ENCODE data around the gene ZFHX3.

Gene ZFHX3

DNA sequence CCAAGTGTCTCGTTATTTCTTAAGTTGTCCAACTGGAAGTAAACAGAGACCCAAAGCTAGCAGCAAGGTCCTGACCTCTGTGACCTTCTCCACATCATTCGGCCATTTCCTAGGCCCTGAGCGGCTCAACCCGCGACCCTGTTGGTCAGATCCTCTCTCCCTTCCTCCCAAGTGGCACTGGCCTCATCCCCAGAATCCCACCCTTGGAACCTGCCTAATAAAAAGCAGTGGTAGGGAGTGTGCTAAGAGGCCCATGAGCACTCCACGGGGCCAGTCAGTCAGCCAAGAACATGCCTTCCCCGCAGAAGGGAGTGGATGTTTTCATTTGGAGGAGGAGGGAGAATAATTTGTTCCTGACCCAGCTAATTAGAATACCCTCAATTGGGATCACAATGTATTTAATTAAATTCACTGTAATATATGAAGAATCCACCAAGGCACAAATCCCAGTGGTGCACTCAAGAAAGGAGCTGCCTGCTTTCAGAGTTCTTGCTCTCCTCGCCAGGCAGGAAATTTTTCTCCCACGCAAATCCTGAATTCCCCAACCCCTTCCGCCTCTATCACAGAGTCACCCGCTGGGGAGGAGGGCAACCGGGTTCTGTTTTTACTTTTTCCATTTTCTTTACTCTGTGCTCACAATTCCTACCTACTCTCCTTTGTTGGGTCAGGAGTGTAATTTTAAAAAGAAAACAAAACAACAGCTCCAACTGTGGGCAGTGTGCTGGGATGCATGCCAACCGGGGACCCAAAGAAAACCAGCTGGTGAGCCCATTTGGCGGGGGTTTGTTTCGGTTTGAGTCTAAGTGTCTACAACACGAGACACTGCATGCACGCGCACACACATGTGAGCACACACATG is 153.4 kb downstream of the ZFHX3 start:
- no peak for DNase-seq

DNA sequence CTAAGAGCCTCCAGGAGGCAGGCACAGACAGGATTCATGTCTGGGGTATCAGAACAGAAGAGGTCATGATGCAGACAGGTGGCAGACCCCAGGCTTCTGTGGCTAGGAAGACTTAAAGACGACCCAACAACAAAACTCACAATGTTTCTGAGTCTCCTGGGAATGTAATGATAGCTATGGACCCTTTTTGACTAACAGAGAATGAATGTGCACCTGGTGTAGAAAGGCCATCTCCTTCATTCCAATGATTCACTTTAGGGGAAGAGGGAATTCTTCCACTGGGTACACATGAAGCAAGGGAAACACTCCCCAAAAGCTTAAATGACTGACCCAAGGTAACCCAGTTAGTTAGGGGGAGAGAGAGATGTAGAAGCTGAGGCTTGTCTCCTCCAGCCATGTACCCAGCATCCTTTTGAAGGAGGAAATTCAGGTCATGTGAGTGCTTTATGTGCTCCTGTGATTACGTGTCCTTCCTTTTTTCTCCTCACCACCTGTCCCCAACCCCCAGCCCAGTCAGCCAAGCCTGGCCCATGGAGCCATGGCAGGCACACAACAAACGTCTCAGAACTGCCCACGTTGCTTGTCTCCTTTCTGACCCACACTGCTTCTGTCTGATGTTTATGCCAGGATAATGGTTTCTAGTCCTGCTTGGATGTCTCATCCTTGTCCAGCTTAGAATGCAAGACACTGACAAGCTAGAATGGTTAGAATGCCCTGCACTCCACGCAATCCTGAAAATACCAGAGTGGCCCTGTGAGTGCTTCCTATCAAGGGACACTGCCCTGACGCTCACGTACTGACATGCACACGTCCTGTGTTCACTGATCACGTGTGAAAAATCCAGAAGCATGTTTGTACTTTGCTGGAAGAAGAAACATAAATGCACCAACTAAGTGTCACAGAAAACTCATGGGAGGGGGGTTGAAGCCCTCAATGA is 156.4 kb downstream of the ZFHX3 start:
- DNase-seq: no peak

DNA sequence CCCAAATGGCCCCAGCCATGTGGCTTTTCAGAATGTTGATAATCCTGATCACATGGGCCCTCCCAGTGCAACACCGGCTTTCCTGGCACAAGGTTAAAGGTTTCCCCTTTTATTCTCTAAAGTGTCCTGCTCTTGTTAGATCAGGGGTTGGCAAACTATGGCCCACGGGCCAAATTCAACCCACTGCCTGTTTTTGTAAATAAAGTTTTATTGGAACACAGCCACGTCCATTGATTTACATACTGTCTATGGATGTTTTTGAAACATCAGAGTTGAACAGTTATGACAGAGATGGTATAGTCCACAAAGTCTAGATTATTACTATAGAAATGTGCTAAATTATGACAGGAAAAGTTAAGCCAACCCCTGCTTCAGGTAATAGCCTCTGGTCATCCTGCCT is 157.3 kb downstream of the ZFHX3 start:
- DNase-seq: no peak

DNA sequence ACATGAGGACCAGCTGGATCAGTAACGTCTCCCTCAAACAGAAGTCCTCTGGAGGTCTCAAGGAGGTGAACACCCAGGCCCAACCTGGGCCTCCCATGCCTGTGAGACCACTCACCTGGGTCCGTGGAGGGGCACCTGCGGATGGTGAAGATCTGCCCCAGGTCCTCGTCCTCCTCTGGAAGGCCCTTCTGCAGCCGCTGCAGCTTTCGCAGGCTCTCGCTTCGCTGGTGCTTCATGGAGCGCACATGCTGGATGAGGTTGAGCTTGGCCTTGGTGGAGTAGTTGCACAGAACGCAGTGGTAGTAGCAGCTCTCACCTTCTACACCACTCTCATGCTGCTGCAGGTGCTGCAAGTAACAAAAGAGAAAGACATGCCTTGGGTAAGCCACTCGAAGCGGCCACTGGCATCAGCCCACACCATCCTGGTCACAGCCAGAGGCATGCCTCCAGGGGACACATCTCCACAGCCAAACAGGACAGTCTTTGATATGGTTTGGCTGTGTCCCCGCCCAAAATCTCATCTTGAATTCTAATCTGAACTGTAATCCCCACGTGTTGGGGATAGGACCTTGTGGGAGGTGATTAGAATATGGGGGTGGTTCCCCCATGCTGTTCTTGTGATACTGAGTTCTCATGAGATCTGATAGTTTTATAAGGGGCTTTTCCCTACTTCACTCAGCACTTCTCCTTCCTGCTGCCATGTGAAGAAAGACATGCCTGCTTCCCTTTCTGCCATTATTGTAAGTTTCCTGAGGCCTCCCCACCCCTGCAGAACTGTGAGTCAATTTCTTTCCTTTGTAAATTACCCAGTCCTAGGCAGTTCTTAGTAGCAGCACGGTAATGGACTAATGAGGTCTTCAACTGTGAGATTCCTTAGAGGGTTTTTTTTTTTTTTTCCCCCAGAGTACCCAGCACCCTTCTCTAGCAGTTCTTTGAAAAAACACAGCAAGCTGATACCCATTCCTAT is 158.0 kb downstream of the ZFHX3 start:
- no peak for DNase-seq

DNA sequence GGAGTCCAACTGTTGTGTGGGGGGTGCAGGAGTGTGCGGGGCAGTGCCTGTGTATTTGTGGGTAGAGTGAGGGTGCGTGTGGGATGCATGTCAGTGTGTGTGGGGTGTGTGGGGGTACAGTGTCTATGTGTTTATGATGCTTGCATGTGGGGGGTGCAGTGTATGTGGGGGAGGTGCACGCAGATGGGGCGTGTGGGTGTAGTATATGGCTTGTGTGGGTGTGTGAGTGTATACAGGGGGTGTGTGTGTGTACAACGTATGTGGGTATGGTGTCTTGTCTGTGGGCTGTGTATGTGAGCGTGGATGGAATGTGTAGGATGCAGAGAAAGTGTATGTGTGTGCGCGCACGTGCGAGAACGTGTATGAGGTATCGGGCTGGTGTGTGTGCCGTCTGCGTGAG is 160.4 kb downstream of the ZFHX3 start:
- no peak for DNase-seq

DNA sequence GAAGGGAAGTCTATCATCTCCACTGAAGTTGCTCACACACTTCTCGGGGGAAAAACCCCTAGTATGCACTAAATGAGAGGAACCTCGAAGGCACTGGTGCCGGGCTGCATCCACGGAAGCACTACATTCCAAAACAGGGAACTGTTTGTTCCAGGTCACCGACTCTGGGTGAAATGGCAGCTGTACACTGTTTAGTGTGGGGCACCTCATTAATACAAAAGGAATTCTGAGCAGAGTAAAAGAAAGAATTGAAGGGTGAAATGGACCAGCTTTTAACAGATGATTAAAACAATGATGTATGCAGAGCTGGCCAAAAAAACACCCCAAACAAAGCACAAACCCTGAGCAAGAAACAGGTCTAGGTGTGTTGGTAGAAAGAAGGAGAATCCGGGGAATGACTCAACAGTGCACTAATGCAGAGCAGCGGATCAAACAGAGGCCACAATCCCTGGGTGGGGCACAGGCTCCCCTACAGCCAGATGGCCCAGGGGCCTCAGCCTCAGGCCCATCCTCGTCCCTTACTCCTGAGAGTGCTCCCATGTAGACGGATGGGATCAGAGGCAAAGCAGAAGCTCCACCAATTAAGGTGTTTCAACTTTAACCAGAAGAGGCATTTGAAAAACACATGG is 161.5 kb downstream of the ZFHX3 start:
- DNase-seq: no peak

DNA sequence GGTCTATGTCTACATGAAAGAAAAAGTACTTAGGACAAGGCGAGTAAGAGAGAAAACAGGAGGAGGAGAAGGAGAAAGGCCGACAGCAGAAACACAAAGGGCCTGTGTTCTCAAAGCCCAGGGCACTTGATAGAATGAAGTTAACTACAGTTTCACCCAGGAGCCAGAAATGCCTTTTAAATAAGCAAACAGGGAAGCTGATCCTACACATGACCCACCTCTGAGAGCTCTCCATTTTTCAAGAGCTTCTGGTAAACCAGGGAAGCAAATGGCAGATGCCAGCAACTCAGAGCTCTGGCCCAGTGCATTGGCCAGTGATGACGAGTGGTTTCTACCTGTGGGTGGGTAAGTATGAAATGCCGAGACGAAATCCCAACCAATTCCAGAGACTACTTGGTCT is 163.4 kb downstream of the ZFHX3 start:
- no peak for DNase-seq

DNA sequence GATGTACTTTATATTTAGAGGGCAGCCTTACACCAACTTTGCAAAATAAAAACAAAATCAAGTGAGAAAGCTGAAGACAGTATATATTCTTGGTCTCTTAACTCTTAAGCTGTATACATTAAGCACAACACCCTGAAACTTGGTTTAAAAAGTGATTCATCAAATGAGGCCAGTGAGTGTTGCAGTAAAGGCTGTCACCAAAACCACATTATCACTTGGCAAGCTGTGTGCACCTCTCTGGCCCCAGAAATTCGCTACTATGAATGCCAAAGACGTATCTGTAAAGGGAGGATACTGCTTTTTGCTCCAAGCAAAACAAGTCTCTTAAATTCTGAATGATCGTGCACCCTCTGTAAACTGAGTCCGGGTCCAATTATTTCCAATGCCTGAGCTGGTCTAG is 163.9 kb downstream of the ZFHX3 start:
- DNase-seq: no peak

DNA sequence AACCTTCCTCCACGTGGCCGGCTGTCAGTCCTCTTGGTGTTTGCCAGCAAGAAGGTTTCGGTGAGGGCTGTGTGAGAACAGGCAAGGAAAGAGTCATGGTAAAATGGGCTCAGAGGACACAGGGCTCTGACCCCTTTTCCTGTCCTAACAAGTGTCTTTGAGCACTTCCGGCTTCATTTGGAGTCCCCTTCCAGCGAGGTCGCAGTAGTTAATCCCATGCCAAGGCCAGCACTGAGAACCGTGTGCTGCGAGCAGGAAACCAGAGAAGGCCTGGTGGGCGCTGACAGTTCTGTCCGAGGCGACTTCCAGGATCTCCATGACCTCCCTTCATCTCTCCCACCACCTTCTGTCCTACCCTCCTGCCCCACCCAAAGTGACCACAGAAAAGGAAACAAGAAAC is 168.1 kb downstream of the ZFHX3 start:
- DNase-seq: no peak

DNA sequence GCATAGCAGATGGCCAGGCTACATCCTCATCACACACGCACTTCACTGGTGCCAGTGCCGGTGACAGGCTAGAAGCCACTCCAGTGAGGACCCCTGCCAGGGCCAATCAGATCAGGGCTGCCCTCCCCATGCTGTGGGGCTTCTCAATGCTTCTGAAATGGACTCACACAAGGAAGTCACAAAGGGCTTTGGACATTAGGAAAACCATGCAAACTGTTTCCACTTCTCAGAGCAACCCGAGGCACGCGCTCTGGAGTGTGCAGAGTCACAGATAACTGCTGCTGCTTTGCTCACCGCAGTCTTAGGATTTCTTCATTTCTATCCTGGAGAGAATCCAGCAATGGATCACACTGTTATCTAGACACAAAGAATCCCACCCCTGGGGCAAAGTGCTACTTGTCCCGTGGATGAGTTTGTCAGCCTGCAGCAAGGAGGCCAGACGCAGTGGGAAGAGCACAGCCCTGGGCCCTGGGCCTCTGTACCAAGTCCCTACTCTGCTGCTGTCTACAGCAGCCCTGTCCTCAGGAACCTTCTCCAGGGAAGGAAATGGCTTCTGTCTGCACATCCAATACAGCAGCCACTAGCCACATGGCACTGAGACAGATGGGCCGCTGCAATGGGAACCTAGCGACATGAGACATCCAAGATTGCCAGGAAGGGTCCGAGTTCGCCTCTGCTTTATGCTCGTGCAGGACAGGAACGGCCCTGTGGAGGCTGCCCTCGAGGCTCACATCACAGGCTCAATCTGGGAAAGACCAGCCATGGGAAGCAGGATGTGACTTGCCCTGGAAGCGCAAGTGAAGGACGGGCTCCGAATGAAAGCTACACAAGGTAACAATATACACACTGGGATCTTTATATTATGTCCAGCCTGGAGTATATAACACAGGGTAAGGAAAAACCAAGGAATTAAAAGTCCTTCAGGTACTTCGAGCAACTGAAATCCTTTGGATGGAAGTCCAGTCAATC is 169.3 kb downstream of the ZFHX3 start:
- no peak for DNase-seq

DNA sequence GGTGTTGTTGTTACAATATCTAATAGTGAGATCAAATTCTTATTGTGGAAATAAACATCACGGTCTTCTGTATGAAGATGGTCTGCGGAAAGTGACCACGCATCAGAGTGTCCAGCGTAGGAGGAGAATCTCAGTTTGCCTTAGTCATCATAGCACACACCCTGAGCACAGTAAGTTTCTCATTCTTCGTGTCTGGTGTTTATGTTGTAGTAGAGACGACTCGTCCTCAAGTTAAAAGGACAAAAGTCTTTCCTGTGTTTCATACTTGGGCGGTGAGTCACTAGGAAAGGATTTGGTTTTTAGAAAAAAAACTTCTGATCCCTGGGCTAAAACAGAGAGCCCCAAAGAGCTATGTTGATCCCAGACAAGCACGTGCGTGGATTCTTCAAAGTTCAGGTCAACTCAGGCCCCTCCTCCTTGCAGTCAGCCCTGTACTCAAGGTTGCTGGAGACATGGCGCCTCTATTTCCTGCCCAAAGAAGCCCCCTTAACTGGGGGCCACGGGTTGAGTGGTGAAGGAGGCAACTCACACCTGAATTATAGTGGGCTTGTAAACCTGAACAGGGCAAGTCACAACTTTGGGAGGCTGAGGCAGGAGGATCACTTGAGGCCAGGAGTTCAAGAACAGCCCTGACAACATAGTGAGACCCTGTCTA is 170.4 kb downstream of the ZFHX3 start:
- DNase-seq: no peak

DNA sequence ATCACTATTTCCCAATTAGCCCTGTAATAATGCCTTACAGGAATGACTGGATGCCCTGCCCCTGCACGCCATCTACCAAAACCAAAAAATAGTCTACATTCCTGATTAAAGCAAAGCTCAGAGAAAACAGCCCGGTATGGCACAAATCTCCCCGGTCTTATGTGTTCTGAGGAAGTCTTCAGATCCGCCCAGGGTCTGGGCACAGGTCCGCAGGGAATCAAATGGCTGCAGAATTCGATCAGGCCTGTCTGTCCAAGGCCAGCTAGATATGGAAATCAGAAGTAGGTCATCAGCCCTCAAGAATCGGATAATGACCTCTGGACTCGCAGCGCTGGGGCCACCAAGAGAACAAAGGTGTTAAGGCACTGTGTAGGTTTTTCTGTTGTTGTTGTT is 171.0 kb downstream of the ZFHX3 start:
- DNase-seq: no peak

DNA sequence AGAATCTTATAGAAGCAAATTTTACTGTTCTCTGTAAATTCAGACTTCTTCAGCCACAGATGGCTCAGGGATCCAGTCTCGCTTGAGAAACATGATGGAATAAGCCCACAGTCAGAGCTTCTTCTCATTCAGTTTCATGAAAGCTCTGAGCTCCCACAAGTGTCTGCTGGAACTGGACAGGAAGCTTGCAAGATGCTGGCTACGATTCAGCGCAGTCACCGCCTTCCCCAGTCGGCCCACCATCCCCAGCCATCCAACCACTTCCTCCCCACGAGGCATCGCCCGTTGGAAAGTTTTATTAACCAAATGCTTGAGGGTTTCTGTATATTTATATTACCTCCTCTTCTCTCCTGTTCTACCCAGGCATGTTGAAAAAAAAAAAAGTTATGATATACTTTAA is 171.7 kb downstream of the ZFHX3 start:
- DNase-seq: no peak

DNA sequence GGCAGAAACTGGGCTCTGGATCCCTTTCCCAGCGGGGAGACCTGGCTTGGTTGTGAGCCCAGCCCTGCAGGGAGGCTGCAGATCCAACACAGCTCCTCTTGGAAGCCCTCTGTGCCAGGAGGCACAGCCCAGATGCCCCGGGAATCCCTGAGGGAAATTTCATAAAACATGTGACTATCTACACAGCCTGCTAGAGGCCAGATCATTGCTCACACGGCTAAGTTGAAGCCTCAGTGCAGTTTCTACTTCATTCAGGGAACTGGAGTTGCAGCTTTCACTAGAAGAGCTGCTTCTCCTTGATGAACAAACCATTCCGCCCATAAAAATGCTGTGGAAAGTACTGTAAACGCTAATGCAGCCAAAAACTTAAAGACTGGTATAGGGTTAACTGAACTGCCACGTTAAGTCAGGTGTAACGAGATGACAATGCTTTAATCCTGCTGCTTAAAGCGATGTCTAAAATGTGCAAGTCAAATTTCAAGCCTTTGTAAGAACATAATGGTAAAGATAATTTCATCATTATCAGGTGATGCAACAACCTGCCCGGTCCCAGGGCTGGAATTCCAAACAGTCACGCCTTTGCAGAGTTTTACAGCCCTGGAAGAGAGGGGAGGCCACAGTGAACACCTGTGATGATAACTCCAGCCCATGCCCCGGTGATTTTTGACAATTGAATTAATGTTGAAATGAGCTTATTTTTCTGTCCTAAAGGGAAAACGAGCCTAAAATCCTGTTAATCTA is 172.5 kb downstream of the ZFHX3 start:
- no peak for DNase-seq

DNA sequence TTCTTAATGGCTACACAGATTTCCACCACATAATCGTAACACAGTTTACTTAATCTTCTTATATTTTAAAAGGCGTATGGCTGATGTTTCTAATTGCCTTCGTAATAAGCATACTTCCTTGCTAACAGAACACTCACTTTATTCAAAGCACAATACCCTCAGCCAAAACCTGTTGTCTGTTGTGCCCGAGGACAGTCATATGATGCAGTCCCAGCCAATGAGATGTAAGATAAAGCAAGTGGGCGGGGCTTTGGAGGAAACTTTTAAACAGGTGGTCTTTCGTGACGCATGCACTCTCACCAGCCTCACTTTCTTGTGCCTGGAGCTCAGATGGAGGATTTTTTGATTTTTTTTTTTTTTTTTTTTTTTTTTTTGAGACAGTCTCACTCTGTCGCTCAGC is 174.1 kb downstream of the ZFHX3 start:
- no peak for DNase-seq

DNA sequence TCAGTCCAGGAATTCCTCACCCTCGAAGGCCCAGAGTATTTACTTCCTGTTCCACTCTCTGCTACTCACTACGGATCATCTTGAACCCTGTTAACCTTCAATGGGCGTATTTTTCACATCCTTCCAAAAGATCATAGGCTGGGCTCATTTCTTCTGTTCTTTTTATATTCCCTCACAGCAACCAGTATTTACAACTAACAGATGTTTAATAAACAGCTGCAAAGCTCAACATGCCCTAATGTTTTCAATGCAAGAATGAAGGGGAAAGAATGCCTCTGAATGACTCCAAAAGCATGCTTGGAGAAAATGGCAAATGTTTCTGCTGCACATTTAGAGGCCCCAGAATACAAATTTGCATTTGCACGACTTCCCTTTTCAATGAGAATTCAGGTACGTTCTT is 174.9 kb downstream of the ZFHX3 start:
- DNase-seq: no peak

DNA sequence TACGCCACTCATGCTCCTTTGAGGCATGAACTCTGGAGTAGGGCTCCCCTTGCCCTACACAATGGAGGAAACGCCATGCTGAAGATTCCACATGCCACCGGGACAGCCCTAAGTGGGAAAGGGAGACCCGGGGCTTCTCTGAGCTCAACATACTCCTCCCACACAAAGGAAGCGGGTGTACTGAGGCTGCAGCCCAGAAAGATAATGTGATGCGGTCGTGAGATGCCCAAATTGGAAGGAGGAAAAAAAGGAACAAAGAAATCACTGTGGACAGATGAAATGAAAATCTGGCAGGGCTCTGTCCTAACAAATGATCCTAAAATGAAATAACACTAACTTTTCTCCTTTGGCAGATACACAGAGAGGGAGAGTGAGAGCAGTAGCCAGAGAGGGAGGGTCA is 182.1 kb downstream of the ZFHX3 start:
- no peak for DNase-seq

DNA sequence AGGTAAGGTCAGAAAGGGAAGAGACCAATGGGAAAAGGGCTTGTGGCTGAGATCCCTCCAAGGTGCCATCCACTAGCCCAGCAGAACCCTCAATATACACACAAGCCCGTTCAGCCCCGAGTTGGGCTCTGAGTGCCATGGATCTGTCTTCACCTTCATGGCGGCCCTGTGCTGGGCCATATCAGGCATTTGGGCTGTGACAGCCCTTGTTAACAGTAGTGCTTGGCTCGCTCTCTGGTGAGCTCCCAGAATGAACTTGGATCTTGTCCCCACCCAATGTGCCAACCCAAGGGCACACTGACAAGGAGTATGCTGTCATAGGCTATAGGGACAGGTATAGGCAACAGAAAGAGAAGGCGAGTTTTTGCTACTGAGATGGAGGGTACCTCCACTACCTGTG is 182.7 kb downstream of the ZFHX3 start:
- no peak for DNase-seq

DNA sequence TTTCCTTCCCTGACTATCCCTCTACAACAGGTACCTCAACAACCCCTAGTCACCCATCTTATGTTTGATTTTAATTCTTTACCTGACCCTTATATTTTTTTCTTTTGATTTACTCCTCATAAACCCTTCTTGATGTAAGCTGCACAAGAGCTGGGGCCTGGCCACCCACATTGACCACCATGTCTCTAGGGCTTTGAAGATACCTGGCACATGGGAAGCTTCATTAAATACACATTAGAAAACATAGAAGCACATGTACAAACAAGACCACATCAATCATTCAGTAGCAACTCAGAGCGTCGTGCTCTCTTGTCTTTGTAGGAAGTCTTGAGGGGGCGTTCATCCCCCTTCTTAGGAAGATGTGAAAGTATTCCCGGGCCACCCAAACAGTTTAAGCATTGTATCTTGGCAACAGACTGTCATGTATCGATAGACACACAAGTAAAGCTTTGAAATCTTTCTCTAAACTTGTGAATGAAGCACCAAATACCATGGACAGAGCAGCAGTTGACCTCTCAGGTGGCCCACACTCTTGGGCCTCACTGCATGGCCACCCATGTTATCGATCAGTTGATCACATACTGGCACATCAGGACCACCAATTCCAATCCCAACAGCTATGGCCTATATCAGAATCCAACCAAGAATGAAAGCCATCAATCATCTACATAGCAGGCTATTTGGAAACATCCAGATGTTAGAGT is 183.6 kb downstream of the ZFHX3 start:
- no peak for DNase-seq
